PC-3 (cell line): ENCODE data around the gene TDRD1.

Experiments used
- EZH2 ChIP-seq: fragments of 300-600 bp; sonication (generic); IDR thresholded peaks from one replicate; pipeline ENCODE4 v1.6.1; 2017; ENCODE audit warnings: antibody characterized with exemption, mild to moderate bottlenecking, low read length; ENCODE audit not compliant: unreplicated experiment
- TF ChIP-seq, protein P1 (sequence below): fragments of 300-600 bp; sonication (generic); conservative IDR thresholded peaks from 2 replicates; pipeline ENCODE4 v1.5.1; 2017; ENCODE audit warnings: antibody characterized with exemption, low read depth, mild to moderate bottlenecking, low read length

- TF ChIP-seq, protein P1, sequence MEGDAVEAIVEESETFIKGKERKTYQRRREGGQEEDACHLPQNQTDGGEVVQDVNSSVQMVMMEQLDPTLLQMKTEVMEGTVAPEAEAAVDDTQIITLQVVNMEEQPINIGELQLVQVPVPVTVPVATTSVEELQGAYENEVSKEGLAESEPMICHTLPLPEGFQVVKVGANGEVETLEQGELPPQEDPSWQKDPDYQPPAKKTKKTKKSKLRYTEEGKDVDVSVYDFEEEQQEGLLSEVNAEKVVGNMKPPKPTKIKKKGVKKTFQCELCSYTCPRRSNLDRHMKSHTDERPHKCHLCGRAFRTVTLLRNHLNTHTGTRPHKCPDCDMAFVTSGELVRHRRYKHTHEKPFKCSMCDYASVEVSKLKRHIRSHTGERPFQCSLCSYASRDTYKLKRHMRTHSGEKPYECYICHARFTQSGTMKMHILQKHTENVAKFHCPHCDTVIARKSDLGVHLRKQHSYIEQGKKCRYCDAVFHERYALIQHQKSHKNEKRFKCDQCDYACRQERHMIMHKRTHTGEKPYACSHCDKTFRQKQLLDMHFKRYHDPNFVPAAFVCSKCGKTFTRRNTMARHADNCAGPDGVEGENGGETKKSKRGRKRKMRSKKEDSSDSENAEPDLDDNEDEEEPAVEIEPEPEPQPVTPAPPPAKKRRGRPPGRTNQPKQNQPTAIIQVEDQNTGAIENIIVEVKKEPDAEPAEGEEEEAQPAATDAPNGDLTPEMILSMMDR, result no peak
- TF ChIP-seq EZH2, result no peak
Measured at GRCh38 chr10:114234132-114234531, 55.0 kb downstream of the TDRD1 start.
